Measurements from ENCODE around the gene MRPS6.

DNA sequence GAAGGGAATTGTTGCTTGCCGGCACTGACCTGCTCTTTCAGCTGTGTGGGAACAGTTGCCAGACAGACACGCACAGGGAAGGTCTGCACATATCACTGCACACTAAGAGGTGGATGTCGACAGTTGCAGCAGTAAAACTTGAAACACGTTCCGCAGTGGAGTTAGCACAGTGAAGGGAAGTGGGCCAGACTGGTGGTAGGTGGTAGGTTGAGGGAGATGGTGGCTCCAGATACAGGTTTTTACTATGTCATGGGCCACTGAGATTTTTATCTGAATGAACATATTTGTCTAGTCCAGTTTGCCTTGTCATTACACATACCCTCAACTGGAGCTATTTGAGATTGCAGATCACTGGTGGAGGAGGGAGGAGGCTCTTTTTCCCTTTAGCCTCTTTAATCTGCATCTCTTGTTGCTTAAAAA is 13.5 kb downstream of the MRPS6 start:
- TF ChIP-seq, protein P1, sequence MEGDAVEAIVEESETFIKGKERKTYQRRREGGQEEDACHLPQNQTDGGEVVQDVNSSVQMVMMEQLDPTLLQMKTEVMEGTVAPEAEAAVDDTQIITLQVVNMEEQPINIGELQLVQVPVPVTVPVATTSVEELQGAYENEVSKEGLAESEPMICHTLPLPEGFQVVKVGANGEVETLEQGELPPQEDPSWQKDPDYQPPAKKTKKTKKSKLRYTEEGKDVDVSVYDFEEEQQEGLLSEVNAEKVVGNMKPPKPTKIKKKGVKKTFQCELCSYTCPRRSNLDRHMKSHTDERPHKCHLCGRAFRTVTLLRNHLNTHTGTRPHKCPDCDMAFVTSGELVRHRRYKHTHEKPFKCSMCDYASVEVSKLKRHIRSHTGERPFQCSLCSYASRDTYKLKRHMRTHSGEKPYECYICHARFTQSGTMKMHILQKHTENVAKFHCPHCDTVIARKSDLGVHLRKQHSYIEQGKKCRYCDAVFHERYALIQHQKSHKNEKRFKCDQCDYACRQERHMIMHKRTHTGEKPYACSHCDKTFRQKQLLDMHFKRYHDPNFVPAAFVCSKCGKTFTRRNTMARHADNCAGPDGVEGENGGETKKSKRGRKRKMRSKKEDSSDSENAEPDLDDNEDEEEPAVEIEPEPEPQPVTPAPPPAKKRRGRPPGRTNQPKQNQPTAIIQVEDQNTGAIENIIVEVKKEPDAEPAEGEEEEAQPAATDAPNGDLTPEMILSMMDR (conservative IDR thresholded peaks at IDR 0.05; ENCODE audit: low read depth, low read length), result no peak
- no peak for TF ChIP-seq EZH2phosphoT487 (IDR thresholded peaks at IDR 0.05; ENCODE audit: borderline replicate concordance, low read length)

Data from PC-3 (cell line).